GM23248 (cell line): ENCODE results near the gene TCF7L2.

Experiments
- EZH2 ChIP-seq: fragments of 200-600 bp; sonication (generic); IDR thresholded peaks from 2 replicates; pipeline ENCODE4 v1.6.1; 2018; ENCODE audit warnings: antibody characterized with exemption, mild to moderate bottlenecking; ENCODE audit not compliant: insufficient read depth, poor library complexity, severe bottlenecking
- EZH2phosphoT487 ChIP-seq: fragments of 200-600 bp; sonication (generic); IDR thresholded peaks from 2 replicates; pipeline ENCODE4 v1.6.1; 2018; ENCODE audit warnings: antibody characterized with exemption, moderate library complexity, mild to moderate bottlenecking, low read depth; ENCODE audit not compliant: insufficient read depth

DNA sequence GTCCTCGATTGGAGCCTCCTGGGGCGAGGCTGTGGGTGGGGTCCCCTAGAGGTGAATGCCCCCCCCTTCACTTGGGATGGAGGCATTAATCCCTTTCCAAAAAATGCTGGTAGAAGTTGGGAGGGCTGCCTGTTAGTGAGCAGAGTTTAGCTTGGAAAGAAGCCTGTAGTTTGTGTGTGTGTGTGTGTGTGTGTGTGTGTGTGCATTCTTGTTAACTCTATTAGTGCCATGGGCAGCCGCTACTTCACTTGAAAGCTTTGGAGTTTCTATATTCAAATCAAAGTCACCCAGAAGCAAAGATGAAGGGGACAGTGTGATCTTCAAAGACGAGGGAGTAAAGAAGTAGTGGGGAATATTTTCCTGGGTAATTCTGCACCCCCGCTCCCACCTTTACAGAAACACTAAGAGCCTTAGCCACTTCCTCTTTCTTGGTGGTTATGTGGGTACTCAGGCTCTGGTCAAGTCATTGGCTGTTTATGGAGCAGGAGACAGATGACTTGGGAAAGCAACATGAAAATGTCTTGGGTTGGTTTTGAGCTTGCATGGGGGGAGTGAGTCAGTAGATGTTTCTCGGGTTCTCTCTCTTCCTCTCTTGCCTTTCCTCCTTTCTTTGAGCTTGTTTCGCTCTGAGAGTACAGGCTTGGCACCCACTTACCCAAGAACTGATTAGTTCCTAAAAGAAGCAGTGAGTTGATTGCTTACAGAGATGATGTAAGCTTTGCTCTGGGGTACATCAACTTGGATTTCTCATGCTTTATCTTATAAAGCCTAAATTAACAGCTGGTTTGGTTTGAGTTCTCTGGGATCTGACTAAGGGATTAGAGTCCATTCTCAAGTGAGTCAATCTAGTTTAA, 35.9 kb downstream of the TCF7L2 start:
- no peak for TF ChIP-seq EZH2phosphoT487
- TF ChIP-seq EZH2, result no peak
